AML-193 (cell line): ENCODE data around the gene PLA2G3.
"Not testable (repeated sequence)": the region's sequence is repeated elsewhere in the genome, so short reads cannot be mapped to it uniquely, and the experiment has no call there.

Source experiments
- DNase-seq, 2 experiments: peaks; one replicate each; lab custom pipeline; 2025; lab: John Stamatoyannopoulos, UW

The PLA2G3 gene

GRCh38 chr22:31099841-31100761, 40.2 kb downstream of the PLA2G3 start:
- no peak for DNase-seq

DNA sequence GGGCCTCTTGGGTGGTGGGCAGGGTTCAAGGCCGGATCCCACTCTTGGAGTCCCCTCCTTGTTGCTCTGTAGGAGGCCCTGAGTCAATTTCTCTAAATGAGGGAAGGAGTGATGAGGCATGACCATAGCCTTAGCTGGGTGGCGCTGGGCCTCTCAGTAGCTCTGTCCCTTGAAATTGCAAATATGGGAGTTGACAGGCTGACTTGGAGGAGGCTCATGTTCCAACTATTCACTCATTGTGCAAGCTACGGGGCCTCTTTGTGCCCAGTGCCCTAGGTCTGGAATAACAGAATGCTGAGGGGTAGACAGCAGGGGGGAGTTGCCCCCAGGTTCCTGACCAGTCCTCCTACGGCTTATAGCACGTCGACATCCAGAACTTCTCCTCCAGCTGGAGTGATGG, 40.9 kb downstream of the PLA2G3 start:
- no peak for DNase-seq

DNA sequence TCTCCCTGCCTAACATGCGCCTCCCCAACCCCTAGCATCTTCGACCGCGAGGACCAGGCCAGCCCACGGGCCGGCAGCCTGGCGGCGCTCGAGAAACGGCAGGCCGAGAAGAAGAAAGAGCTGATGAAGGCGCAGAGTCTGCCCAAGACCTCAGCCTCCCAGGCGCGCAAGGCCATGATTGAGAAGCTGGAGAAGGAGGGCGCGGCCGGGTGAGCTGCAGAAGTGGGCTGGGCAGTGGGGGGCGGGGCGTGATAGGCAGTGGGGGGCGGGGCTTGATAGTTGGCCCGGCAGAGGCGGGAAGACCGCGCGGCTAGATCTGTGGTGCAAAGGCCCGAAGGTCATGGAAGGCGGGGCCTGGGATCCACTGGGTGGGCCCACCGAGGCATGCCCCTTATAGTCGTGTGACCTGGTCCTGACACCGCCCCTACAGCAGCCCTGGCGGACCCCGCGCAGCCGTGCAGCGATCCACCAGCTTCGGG, 41.6 kb downstream of the PLA2G3 start:
- no peak for DNase-seq

- no peak for DNase-seq
Observed at GRCh38 chr22:31097941-31098631, 42.2 kb downstream of the PLA2G3 start.

- DNase-seq: not testable (repeated sequence)
Observed at GRCh38 chr22:31097539-31097938, 42.8 kb downstream of the PLA2G3 start.

DNA sequence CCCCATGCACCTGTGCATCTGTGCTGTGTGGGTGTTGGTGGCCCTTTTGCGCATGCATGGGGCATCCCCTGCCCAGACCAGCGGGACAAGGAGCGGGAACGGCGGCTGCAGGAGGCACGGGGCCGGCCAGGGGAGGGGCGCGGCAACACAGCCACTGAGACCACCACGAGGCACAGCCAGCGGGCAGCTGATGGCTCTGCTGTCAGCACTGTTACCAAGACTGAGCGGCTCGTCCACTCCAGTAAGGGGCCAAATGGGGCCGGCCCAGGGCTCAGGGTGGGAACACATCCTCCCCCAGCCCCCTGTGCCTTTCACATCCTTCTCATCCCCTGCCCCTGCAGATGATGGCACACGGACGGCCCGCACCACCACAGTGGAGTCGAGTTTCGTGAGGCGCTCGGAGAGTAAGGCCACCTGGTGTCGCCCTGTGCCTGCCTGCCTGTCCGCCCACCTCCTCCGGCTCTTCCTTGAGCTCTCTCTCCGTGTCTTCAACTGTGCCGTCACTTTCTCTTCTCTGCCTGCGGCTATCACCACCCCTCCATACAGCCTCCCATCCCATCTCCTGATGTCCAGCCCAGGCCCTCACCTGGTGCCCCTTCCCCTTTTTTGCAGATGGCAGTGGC, 43.5 kb downstream of the PLA2G3 start:
- no peak for DNase-seq

- no peak for DNase-seq
Observed at GRCh38 chr22:31095637-31096249, 44.6 kb downstream of the PLA2G3 start.

DNA sequence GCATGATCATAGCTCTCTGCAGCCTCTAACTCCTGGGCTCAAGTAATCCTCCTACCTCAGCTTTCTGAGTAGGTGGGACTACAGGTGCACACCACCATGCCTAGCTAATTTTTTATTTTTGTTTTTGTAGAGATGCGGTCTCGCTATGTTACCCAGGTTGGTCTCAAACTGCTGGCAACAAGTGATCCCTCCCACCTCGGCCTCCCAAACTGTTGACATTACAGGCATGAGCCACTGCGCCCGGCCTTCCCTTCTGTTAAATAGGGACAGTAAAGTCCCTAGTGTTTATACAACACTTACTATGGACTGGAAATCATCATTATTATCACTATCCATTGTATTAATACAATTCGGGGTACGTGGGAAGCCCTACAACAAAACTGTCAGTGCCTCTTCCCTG, 45.6 kb downstream of the PLA2G3 start:
- no peak for DNase-seq

GRCh38 chr22:31094021-31094551, 46.2 kb downstream of the PLA2G3 start:
- no peak for DNase-seq

GRCh38 chr22:31093086-31093850, 47.0 kb downstream of the PLA2G3 start:
- no peak for DNase-seq

GRCh38 chr22:31092161-31092560, 48.1 kb downstream of the PLA2G3 start:
- no peak for DNase-seq

GRCh38 chr22:31091106-31091975, 49.0 kb downstream of the PLA2G3 start:
- no peak for DNase-seq

- DNase-seq: no peak
Observed at GRCh38 chr22:31090217-31091085, 49.9 kb downstream of the PLA2G3 start.

GRCh38 chr22:31089160-31090100, 50.9 kb downstream of the PLA2G3 start:
- peak in 1 of 2 experiments; percentile 29 for DNase-seq

DNA sequence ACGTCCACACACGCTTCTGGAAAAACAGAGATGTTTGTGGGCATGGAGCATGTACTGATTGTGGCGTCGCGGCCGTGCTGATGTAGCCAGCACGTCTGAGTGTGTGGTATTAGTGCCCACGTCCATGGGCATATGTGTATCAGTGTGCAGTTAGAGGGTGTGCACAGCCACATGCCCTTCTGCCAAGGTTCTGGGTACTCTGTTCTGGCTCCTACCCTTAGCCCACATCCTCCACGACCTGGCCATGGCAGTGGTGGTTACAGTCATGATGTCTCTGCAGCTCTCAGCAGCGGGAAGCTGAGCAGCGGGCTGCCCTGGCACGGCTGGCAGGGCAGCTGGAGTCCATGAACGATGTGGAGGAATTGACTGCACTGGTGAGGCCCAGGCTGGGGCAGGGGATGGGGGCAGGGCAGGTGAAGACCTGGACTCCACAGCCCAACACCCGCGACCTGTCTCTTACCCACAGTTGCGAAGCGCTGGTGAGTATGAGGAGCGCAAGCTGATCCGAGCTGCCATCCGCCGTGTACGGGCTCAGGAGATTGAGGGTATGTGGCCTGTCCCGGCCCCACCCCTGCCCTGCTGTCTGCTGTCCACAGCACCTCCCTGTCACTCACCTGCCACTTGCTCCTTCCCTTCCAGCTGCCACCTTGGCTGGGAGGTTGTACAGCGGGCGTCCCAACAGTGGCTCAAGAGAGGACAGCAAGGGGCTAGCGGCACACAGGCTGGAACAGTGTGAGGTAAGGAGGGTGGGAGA, 51.9 kb downstream of the PLA2G3 start:
- DNase-seq: no peak

DNA sequence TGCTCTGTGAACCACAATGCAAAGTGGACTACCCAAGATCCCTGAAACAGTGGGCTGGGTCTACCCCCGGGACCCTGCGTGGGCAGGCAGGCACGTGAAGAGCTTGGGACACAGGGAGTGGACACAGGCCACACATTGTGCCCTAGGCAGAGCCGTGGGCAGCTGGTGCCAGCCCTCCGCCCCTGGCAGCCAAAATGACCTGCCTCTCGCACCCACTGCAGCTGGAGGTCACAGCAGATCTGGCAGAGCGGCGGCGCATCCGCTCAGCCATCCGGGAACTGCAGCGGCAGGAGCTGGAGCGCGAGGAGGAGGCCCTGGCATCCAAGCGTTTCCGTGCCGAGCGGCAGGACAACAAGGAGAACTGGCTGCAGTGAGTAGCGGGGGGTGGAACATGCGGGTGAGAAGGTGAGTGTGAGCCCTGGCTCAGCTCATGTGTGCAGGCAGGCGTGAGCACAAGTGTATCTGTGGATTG, 52.5 kb downstream of the PLA2G3 start:
- no peak for DNase-seq

GRCh38 chr22:31086703-31087330, 53.5 kb downstream of the PLA2G3 start:
- no peak for DNase-seq
